Naive thymus-derived CD8-positive, alpha-beta T cell (primary cell): ENCODE data around the gene LRMDA. TPM values are rescaled to one million over a fixed set of nuclear protein-coding genes. Genes with fewer than 3 reads are reported as not detected.

ENCODE experiments used
- ATAC-seq, 2 donors: fragments of 150-1000 bp; cut with Tn5 transposase in 1 of 2; sonication (Bioruptor Pico), chemical (Tn5 transposase) in 1 of 2; 1 replicate in 1 of 2; 2 replicates in 1 of 2; pipeline ENCODE4 v1.10.0; 2021; ENCODE audit warnings: mild to moderate bottlenecking in 2 of 2, moderate library complexity in 2 of 2
- POLR2A ChIA-PET: fragments of 350-600 bp; sonication (Branson Sonifier 250); formaldehyde crosslinking; loops from one replicate; lab custom pipeline; 2021; ENCODE audit warnings: antibody characterized with exemption; lab: Charles Lee
- DNase-seq, 10 donors: peaks; one replicate each; pipeline versions ENCODE4 v3.0.0 to v3.0.0-alpha.2; 2020 to 2022
- H3K27ac Mint-ChIP-seq, 10 donors: one replicate each; pipeline ENCODE4 v1.8.0; 2020 to 2022; ENCODE audit warnings: mild to moderate bottlenecking in 10 of 10, mixed read lengths in 10 of 10, moderate library complexity in 4 of 10, inconsistent platforms in 1 of 10
- H3K27me3 Mint-ChIP-seq, 5 donors: one replicate each; pipeline ENCODE4 v1.8.0; 2021 to 2022; ENCODE audit warnings: mixed read lengths in 5 of 5
- H3K36me3 Mint-ChIP-seq, 3 donors: one replicate each; pipeline ENCODE4 v1.8.0; 2020 to 2022; ENCODE audit warnings: mixed read lengths in 3 of 3, mild to moderate bottlenecking in 2 of 3, inconsistent platforms in 1 of 3
- H3K4me1 Mint-ChIP-seq, 4 donors: one replicate each; pipeline ENCODE4 v1.8.0; 2021 to 2022; ENCODE audit warnings: mixed read lengths in 4 of 4
- H3K4me3 Mint-ChIP-seq, 10 donors: one replicate each; pipeline ENCODE4 v1.8.0; 2020 to 2022; ENCODE audit warnings: mild to moderate bottlenecking in 10 of 10, mixed read lengths in 10 of 10, moderate library complexity in 6 of 10, inconsistent platforms in 1 of 10
- H3K9me3 Mint-ChIP-seq, 9 donors: one replicate each; pipeline ENCODE4 v1.8.0; 2020 to 2022; ENCODE audit warnings: mixed read lengths in 9 of 9, mild to moderate bottlenecking in 3 of 9, inconsistent platforms in 1 of 9, moderate library complexity in 1 of 9
- polyA plus RNA-seq, 3 donors: library from polyadenylated mRNA; unstranded; fragments of 300-500 nt; fragmentation: Illumina TruSeq; gene quantifications; one replicate each; pipeline ENCODE4 v1.2.3, GENCODE V29; 2021
- total RNA-seq, 8 experiments: library from RNA in 2 of 8; stranded (reverse) in 2 of 8; gene quantifications; one replicate each; pipeline ENCODE4 v1.2.3 and lab custom pipeline; 2021 to 2026

LRMDA gene
- total and polyA plus RNA-seq, 5 experiments from 2014 or later: not detected

GRCh38 chr10:75461672-75462649 lies 30.5 kb downstream of the LRMDA start:
- no peak for ATAC-seq
- Mint-ChIP-seq H3K4me3 (no peak overlapping the region), H3K36me3 (no peaks in the 10 kb centered on the region), H3K27ac (peak overlapping the region in 1 of 10 donors; percentile 7), H3K4me1 (no peaks in the 10 kb centered on the region), H3K9me3 (no peaks in the 10 kb centered on the region), H3K27me3 (peaks cover 0 to 4% (median 4%) of the 10 kb centered on the region in 5 donors)
- DNase-seq: no peak
- POLR2A ChIA-PET: no interaction called here

DNA sequence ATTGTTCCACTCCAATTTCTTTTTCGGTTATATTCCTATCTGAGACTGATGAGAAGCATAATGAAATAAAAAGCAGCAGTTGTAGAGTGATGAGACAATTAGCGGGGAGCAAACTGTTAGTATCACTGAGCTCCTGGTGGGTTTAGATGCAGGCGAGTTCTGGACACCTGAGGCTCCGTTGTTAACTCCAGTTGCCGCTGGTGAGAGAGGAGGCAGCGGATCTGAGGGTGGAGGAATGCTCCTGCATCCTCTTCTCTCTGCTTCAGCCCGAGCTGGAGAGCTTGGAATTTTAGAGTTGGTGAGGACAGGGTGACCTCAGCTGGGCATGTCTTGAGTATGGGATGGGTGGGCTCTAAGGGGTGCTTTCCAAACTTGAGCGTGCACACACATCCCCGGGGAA lies 31.4 kb downstream of the LRMDA start:
- Mint-ChIP-seq H3K9me3 (no peaks in the 10 kb centered on the region), H3K4me3 (no peak overlapping the region), H3K36me3 (no peaks in the 10 kb centered on the region), H3K27me3 (peaks cover 0 to 9% (median 4%) of the 10 kb centered on the region in 5 donors), H3K27ac (no peak overlapping the region), H3K4me1 (no peaks in the 10 kb centered on the region)
- POLR2A ChIA-PET: no interaction called here
- ATAC-seq: no peak
- DNase-seq: no peak

- Mint-ChIP-seq H3K36me3 (no peaks in the 10 kb centered on the region), H3K4me1 (no peaks in the 10 kb centered on the region), H3K27me3 (peaks cover 2 to 15% (median 9%) of the 10 kb centered on the region in 5 donors), H3K27ac (no peak overlapping the region), H3K9me3 (no peaks in the 10 kb centered on the region), H3K4me3 (no peak overlapping the region)
- DNase-seq: no peak
- no peak for ATAC-seq
- POLR2A ChIA-PET: no interaction called here
These were observed 33.3 kb downstream of the LRMDA start for GRCh38 chr10:75464478-75465449.

GRCh38 chr10:75465450-75465827 lies 34.0 kb downstream of the LRMDA start:
- DNase-seq: no peak
- ATAC-seq: no peak

GRCh38 chr10:75466001-75466400 lies 34.6 kb downstream of the LRMDA start:
- Mint-ChIP-seq H3K27ac (no peak overlapping the region), H3K36me3 (no peaks in the 10 kb centered on the region), H3K4me3 (no peak overlapping the region), H3K27me3 (peaks cover 2 to 15% (median 9%) of the 10 kb centered on the region in 5 donors), H3K9me3 (no peaks in the 10 kb centered on the region), H3K4me1 (no peaks in the 10 kb centered on the region)
- no peak for ATAC-seq
- POLR2A ChIA-PET: no interaction called here
- no peak for DNase-seq

More at GRCh38 chr10:75465450-75465827, 34.0 kb downstream of the LRMDA start:
- POLR2A ChIA-PET: no interaction called here
- Mint-ChIP-seq H3K4me1 (no peaks in the 10 kb centered on the region), H3K27ac (no peak overlapping the region), H3K27me3 (peaks cover 2 to 15% (median 9%) of the 10 kb centered on the region in 5 donors), H3K36me3 (no peaks in the 10 kb centered on the region), H3K4me3 (no peak overlapping the region), H3K9me3 (no peaks in the 10 kb centered on the region)

- DNase-seq (no peak), ATAC-seq (no peak)
- H3K4me1 Mint-ChIP-seq: no peaks in the 10 kb centered on the region
- peaks cover 2 to 17% (median 10%) of the 10 kb centered on the region in 5 donors for H3K27me3 Mint-ChIP-seq
- no peak overlapping the region for H3K27ac Mint-ChIP-seq
- no peaks in the 10 kb centered on the region for H3K9me3 Mint-ChIP-seq
- POLR2A ChIA-PET: no interaction called here
- no peak overlapping the region for H3K4me3 Mint-ChIP-seq
- no peaks in the 10 kb centered on the region for H3K36me3 Mint-ChIP-seq
These were observed 35.5 kb downstream of the LRMDA start for GRCh38 chr10:75466886-75467285.

GRCh38 chr10:75468612-75469005 lies 37.2 kb downstream of the LRMDA start:
- no peak for ATAC-seq
- Mint-ChIP-seq H3K9me3 (peaks cover 0 to 2% (median 0%) of the 10 kb centered on the region in 9 donors), H3K4me3 (no peak overlapping the region), H3K27me3 (peaks cover 5 to 31% (median 15%) of the 10 kb centered on the region in 5 donors), H3K27ac (no peak overlapping the region), H3K36me3 (no peaks in the 10 kb centered on the region), H3K4me1 (no peaks in the 10 kb centered on the region)
- POLR2A ChIA-PET: no interaction called here
- DNase-seq: no peak

GRCh38 chr10:75469006-75469616 lies 37.7 kb downstream of the LRMDA start:
- peaks cover 5 to 31% (median 14%) of the 10 kb centered on the region in 5 donors for H3K27me3 Mint-ChIP-seq
- no peak for DNase-seq

DNA sequence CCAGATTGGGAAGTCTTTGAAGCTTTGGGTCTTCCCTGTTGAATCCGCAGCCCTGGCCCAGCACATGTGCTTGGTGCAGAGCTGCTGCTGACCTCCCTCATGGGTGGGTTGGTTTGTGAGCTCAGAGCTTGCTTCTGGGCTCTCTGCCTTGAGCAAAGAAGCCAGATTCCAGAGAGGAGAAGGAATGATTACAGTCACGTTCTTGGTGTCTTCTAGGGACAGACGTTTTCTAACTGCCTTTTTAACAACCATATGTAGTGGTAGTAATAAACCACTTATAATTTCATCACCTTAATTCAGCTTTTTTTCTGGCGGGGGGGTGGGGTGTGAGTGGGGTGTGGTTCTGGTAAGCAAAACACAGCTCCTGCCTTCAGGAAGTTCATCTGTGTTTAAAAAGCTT lies 39.5 kb downstream of the LRMDA start:
- Mint-ChIP-seq H3K36me3 (no peaks in the 10 kb centered on the region), H3K4me1 (no peaks in the 10 kb centered on the region), H3K27me3 (peaks cover 5 to 29% (median 11%) of the 10 kb centered on the region in 5 donors), H3K9me3 (peaks cover 0 to 2% (median 0%) of the 10 kb centered on the region in 9 donors), H3K4me3 (no peak overlapping the region), H3K27ac (no peak overlapping the region)
- POLR2A ChIA-PET: no interaction called here
- DNase-seq (no peak), ATAC-seq (no peak)

More at GRCh38 chr10:75469006-75469616, 37.7 kb downstream of the LRMDA start:
- POLR2A ChIA-PET: no interaction called here
- H3K27ac Mint-ChIP-seq: no peak overlapping the region
- H3K4me1 Mint-ChIP-seq: no peaks in the 10 kb centered on the region
- no peaks in the 10 kb centered on the region for H3K36me3 Mint-ChIP-seq
- peaks cover 0 to 2% (median 0%) of the 10 kb centered on the region in 9 donors for H3K9me3 Mint-ChIP-seq
- no peak for ATAC-seq
- H3K4me3 Mint-ChIP-seq: no peak overlapping the region

- no peaks in the 10 kb centered on the region for H3K36me3 Mint-ChIP-seq
- ATAC-seq: no peak
- no peak overlapping the region for H3K4me3 Mint-ChIP-seq
- H3K27me3 Mint-ChIP-seq: peaks cover 5 to 28% (median 9%) of the 10 kb centered on the region in 5 donors
- POLR2A ChIA-PET: no interaction called here
- no peaks in the 10 kb centered on the region for H3K4me1 Mint-ChIP-seq
- H3K9me3 Mint-ChIP-seq: peaks cover 0 to 2% (median 0%) of the 10 kb centered on the region in 9 donors
- no peak overlapping the region for H3K27ac Mint-ChIP-seq
- no peak for DNase-seq
These were observed 41.3 kb downstream of the LRMDA start for GRCh38 chr10:75472685-75473084.

DNA sequence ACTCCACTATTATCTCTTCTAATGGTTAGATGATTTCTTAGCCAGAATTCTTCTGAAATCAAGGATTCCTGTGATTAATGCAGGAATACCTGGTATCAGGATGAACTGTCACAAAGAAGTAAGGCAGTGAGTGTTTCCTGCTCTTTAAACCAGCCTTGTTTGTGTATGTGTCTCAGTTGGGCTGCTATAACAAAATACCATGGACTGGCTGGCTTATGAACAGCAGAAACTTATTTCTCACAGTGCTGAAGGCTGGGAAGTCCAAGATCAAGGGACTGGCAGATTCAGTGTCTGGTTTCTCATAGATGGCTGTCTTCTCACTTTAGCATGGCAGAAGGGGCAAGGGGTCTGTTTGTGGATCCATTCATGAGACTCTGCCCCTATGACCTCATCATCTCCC lies 42.7 kb downstream of the LRMDA start:
- H3K4me1 Mint-ChIP-seq: no peaks in the 10 kb centered on the region
- POLR2A ChIA-PET: no interaction called here
- ATAC-seq: no peak

DNA sequence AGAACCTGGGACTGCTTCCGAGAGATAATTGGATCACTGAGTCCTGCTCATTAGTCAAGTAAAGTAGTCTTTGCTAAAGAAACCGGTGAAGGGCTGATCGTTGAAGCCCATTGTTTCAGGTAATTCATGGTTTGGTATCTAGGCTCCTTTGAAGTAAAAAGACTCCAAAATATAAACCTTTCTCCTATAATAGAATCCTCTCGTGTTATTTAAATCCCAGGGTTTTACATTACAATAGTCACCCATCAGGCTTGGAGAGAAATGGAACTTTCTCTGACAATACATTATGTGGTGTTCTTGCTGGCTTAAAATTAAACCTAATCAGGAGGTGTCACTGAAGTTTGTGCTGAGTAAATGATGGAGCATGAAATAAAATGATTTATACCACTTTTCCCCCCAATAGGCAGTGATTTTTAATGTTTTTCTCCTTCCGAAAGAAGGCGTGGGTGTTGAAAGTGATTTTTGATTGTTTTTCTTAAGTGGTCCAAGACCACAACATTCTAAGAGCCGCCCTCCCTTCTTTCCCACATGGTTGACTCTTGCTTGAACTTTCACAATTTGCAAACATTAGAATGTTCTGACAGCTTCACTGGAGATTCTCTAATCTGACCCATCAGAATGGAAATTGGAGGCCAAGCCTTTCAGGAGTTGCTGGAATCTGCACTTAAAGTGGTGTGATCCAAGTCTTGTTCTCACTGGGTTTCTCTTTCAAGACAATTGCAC lies 44.2 kb downstream of the LRMDA start:
- ATAC-seq (no peak), DNase-seq (no peak)
- POLR2A ChIA-PET: no interaction called here
- peaks cover 2 to 20% (median 7%) of the 10 kb centered on the region in 5 donors for H3K27me3 Mint-ChIP-seq
- no peaks in the 10 kb centered on the region for H3K36me3 Mint-ChIP-seq
- H3K4me3 Mint-ChIP-seq: no peak overlapping the region
- peaks cover 0 to 2% (median 0%) of the 10 kb centered on the region in 9 donors for H3K9me3 Mint-ChIP-seq
- H3K4me1 Mint-ChIP-seq: no peaks in the 10 kb centered on the region
- H3K27ac Mint-ChIP-seq: no peak overlapping the region

More for the DNA sequence above, 42.7 kb downstream of the LRMDA start:
- peaks cover 0 to 2% (median 0%) of the 10 kb centered on the region in 9 donors for H3K9me3 Mint-ChIP-seq
- no peak for DNase-seq
- H3K36me3 Mint-ChIP-seq: no peaks in the 10 kb centered on the region
- no peak overlapping the region for H3K4me3 Mint-ChIP-seq
- no peak overlapping the region for H3K27ac Mint-ChIP-seq
- H3K27me3 Mint-ChIP-seq: peaks cover 2 to 20% (median 9%) of the 10 kb centered on the region in 5 donors
